Transverse colon (tissue), 4 donors: Measurements from ENCODE around the gene ORM2. TPM values are rescaled to one million over a fixed set of nuclear protein-coding genes. Genes with fewer than 3 reads are reported as not detected.

ENCODE experiments used
- DNase-seq: peaks from one replicate; pipeline ENCODE4 v3.0.0-alpha.2; 2019
- H3K27ac ChIP-seq, 4 donors: fragments of 200-600 bp; sonication (generic); 2 replicates each; pipeline ENCODE4 v1.5.1; 2016 to 2018; ENCODE audit warnings: inconsistent platforms in 4 of 4
- H3K27me3 ChIP-seq: fragments of 200-600 bp; sonication (generic); 2 replicates; pipeline ENCODE4 v1.5.1; 2017; ENCODE audit warnings: inconsistent platforms
- H3K36me3 ChIP-seq, 4 donors: fragments of 200-600 bp; sonication (generic); 2 replicates each; pipeline ENCODE4 v1.5.1; 2017 to 2019; ENCODE audit warnings: inconsistent platforms in 4 of 4
- H3K4me1 ChIP-seq, 4 donors: fragments of 200-600 bp; sonication (generic); 2 replicates each; pipeline ENCODE4 v1.5.1; 2017 to 2020; ENCODE audit warnings: inconsistent platforms in 4 of 4
- H3K4me3 ChIP-seq, 4 donors: fragments of 200-600 bp; sonication (generic); 1 replicate in 1 of 4; 2 replicates in 3 of 4; pipeline versions ENCODE4 v1.5.1 to v1.6.1; 2017 to 2019; ENCODE audit warnings: inconsistent platforms in 4 of 4
- H3K9me3 ChIP-seq, 2 donors: fragments of 200-600 bp; sonication (generic); 2 replicates each; pipeline ENCODE4 v1.5.1; 2017 to 2019; ENCODE audit warnings: inconsistent platforms in 2 of 2
- EP300 ChIP-seq: sonication (generic); formaldehyde crosslinking; IDR thresholded peaks from one replicate; pipeline ENCODE4 v1.6.1; 2017; ENCODE audit warnings: antibody characterized with exemption, low read depth
- POLR2A ChIP-seq: fragments of 450-650 bp; IDR thresholded peaks from one replicate; pipeline ENCODE4 v1.6.1; 2016; ENCODE audit warnings: antibody characterized with exemption, mild to moderate bottlenecking, moderate library complexity
- POLR2AphosphoS5 ChIP-seq, 3 donors: sonication (generic); formaldehyde crosslinking; IDR thresholded peaks; one replicate each; pipeline ENCODE4 v1.6.1; 2016; ENCODE audit warnings: antibody characterized with exemption in 3 of 3
- WGBS, 2 donors: methylation state at CpG; one replicate each; pipeline ENCODE4 v1.1.5; 2018; ENCODE audit warnings: low coverage in 1 of 2; 5-methylcytosine and 5-hydroxymethylcytosine counted together
- in situ Hi-C, 4 donors: fragments of 200-750 bp; cut with MboI; loops; one replicate each; pipeline versions ENCODE4 v1.15.0 to v1.15.1; 2017; ENCODE audit warnings: low sequenced_read_pairs in 3 of 4, low pct_ligation_motif_present in 1 of 4, low pct_unique_long_range_greater_than_20kb in 1 of 4
- intact Hi-C: fragments of 100-400 bp; cut with DNase I; formaldehyde crosslinking; loops from one replicate; pipeline ENCODE4 v1.15.1; 2023; ENCODE audit warnings: low total_unique reads
- total RNA-seq, 4 donors: library from RNA; depleted of rRNA; stranded (reverse); fragments of >200 nt; gene quantifications; one replicate each; pipeline ENCODE4 v1.1.0, GENCODE V29; 2016
- TF ChIP-seq, protein P1 (sequence below), 5 experiments: fragments of 200-600 bp in 3 of 5; fragments of 450-650 bp in 2 of 5; sonication (generic) in 3 of 5; IDR thresholded peaks; 1 replicate in 2 of 5; 2 replicates in 3 of 5; pipeline ENCODE4 v1.5.1; 2016 to 2017; ENCODE audit warnings: antibody characterized with exemption in 5 of 5, inconsistent platforms in 3 of 5, mild to moderate bottlenecking in 2 of 5, moderate library complexity in 1 of 5

The ORM2 gene
- total RNA-seq, 4 donors from 2014 or later, result not detected

GRCh38 chr9:114310471-114311450 is 18.9 kb upstream of the ORM2 start:
- in situ Hi-C loops, result no loop called here
- no peaks in the 10 kb centered on the region for H3K4me1 ChIP-seq
- no peak for DNase-seq
- no peak overlapping the region for H3K27ac ChIP-seq
- TF ChIP-seq EP300, result no peak
- TF ChIP-seq POLR2AphosphoS5 (IDR thresholded peaks at IDR 0.05), result no peak
- TF ChIP-seq POLR2A, result no peak
- TF ChIP-seq, protein P1, sequence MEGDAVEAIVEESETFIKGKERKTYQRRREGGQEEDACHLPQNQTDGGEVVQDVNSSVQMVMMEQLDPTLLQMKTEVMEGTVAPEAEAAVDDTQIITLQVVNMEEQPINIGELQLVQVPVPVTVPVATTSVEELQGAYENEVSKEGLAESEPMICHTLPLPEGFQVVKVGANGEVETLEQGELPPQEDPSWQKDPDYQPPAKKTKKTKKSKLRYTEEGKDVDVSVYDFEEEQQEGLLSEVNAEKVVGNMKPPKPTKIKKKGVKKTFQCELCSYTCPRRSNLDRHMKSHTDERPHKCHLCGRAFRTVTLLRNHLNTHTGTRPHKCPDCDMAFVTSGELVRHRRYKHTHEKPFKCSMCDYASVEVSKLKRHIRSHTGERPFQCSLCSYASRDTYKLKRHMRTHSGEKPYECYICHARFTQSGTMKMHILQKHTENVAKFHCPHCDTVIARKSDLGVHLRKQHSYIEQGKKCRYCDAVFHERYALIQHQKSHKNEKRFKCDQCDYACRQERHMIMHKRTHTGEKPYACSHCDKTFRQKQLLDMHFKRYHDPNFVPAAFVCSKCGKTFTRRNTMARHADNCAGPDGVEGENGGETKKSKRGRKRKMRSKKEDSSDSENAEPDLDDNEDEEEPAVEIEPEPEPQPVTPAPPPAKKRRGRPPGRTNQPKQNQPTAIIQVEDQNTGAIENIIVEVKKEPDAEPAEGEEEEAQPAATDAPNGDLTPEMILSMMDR (IDR thresholded peaks at IDR 0.05), result no peak
- H3K36me3 ChIP-seq, result no peaks in the 10 kb centered on the region
- H3K4me3 ChIP-seq, result no peak overlapping the region
- WGBS, 2 donors, result 82 to 85% methylated on average over 15 to 22 of the region's 22 CpGs
- H3K9me3 ChIP-seq, result no peaks in the 10 kb centered on the region
- intact Hi-C loops, result no loop called here
- no peaks in the 10 kb centered on the region for H3K27me3 ChIP-seq

GRCh38 chr9:114311571-114312512 is 17.8 kb upstream of the ORM2 start:
- WGBS, 2 donors, result 73 to 86% methylated on average over 15 to 28 of the region's 28 CpGs
- in situ Hi-C loops (no loop called here), intact Hi-C loops (no loop called here)
- DNase-seq, result no peak
- TF ChIP-seq POLR2AphosphoS5 (IDR thresholded peaks at IDR 0.05) (no peak), EP300 (no peak), POLR2A (no peak)
- TF ChIP-seq, protein P1 (IDR thresholded peaks at IDR 0.05), result no peak
- no peaks in the 10 kb centered on the region for H3K36me3 ChIP-seq
- no peaks in the 10 kb centered on the region for H3K4me1 ChIP-seq
- H3K9me3 ChIP-seq, result no peaks in the 10 kb centered on the region
- no peaks in the 10 kb centered on the region for H3K27me3 ChIP-seq
- H3K27ac ChIP-seq, result no peak overlapping the region
- no peak overlapping the region for H3K4me3 ChIP-seq

GRCh38 chr9:114312513-114312875 is 17.2 kb upstream of the ORM2 start:
- DNase-seq, result no peak
- intact Hi-C loops, result no loop called here
- H3K27me3 ChIP-seq, result no peaks in the 10 kb centered on the region
- H3K36me3 ChIP-seq, result no peaks in the 10 kb centered on the region
- no peak overlapping the region for H3K27ac ChIP-seq
- WGBS, 2 donors, result 70% methylated on average over 8 of the region's 8 CpGs; no CpG with 5 or more reads in 1 of the 2 donors
- no peak overlapping the region for H3K4me3 ChIP-seq
- in situ Hi-C loops, result no loop called here
- H3K4me1 ChIP-seq, result no peaks in the 10 kb centered on the region
- TF ChIP-seq POLR2AphosphoS5 (IDR thresholded peaks at IDR 0.05) (no peak), EP300 (no peak), POLR2A (no peak)
- TF ChIP-seq, protein P1 (IDR thresholded peaks at IDR 0.05), result no peak
- no peaks in the 10 kb centered on the region for H3K9me3 ChIP-seq

- in situ Hi-C loops, result no loop called here
- Histone ChIP-seq H3K27me3 (no peaks in the 10 kb centered on the region), H3K36me3 (no peaks in the 10 kb centered on the region), H3K9me3 (no peaks in the 10 kb centered on the region), H3K27ac (no peak overlapping the region), H3K4me3 (no peak overlapping the region), H3K4me1 (no peaks in the 10 kb centered on the region)
- intact Hi-C loops, result no loop called here
- no peak for TF ChIP-seq POLR2A
- no peak for TF ChIP-seq POLR2AphosphoS5 (IDR thresholded peaks at IDR 0.05)
- no peak for TF ChIP-seq EP300
- TF ChIP-seq, protein P1 (IDR thresholded peaks at IDR 0.05), result no peak
- no peak for DNase-seq
- 81 to 89% methylated on average over 8 of the region's 8 CpGs for WGBS, 2 donors
These were observed 16.5 kb upstream of the ORM2 start for GRCh38 chr9:114313186-114313585.
